Keratinocyte (primary cell): Measurements from ENCODE around the gene LAMA3. TPM values are rescaled to one million over a fixed set of nuclear protein-coding genes. Genes with fewer than 3 reads are reported as not detected.

ENCODE experiments used
- DNase-seq: peaks from one replicate; pipeline ENCODE4 v3.0.0-alpha.2; 2011; ENCODE audit warnings: low read depth, missing footprints, low spot score
- FAIRE-seq: peaks from 2 replicates; lab custom pipeline; 2011; peaks lifted over from hg19 to GRCh38; lab: Jason Lieb, UNC
- H2AFZ ChIP-seq: 2 replicates; pipeline ENCODE4 v1.6.0; 2012; ENCODE audit warnings: low read length, control low read depth, inconsistent platforms; ENCODE audit not compliant: control insufficient read depth
- H3K27ac ChIP-seq: 2 replicates; pipeline ENCODE4 v1.5.1; 2011; ENCODE audit warnings: low read length; ENCODE audit not compliant: control insufficient read depth, insufficient read depth
- H3K27me3 ChIP-seq: 3 replicates; pipeline ENCODE4 v1.6.0; 2011; ENCODE audit warnings: low read length; ENCODE audit not compliant: control insufficient read depth, insufficient read depth; ENCODE audit errors: extremely low read depth
- H3K36me3 ChIP-seq, 2 experiments: 2 replicates in 1 of 2; 3 replicates in 1 of 2; pipeline ENCODE4 v1.5.1; 2011; ENCODE audit warnings: low read length in 2 of 2, mild to moderate bottlenecking in 1 of 2; ENCODE audit not compliant: control insufficient read depth in 2 of 2, insufficient read depth in 2 of 2; ENCODE audit errors: extremely low read depth in 1 of 2
- H3K4me1 ChIP-seq: 3 replicates; pipeline ENCODE4 v1.5.1; 2011; ENCODE audit warnings: low read length; ENCODE audit not compliant: control insufficient read depth, insufficient read depth; ENCODE audit errors: extremely low read depth
- H3K4me2 ChIP-seq: 3 replicates; pipeline ENCODE4 v1.6.0; 2011; ENCODE audit warnings: low read depth, low read length; ENCODE audit not compliant: control insufficient read depth, insufficient read depth; ENCODE audit errors: extremely low read depth
- H3K4me3 ChIP-seq, 3 experiments: fragments of 200-600 bp in 1 of 3; sonication (generic) in 1 of 3; 2 replicates in 2 of 3; 3 replicates in 1 of 3; pipeline ENCODE4 v1.5.1; 2011 to 2016; ENCODE audit warnings: low read length in 3 of 3, mild to moderate bottlenecking in 3 of 3, control low read depth in 2 of 3, inconsistent platforms in 1 of 3, low read depth in 1 of 3, mixed read lengths in 1 of 3, mixed run types in 1 of 3, moderate library complexity in 1 of 3; ENCODE audit not compliant: control insufficient read depth in 2 of 3, insufficient read depth in 2 of 3; ENCODE audit errors: extremely low read depth in 1 of 3
- H3K79me2 ChIP-seq: 2 replicates; pipeline ENCODE4 v1.6.0; 2012; ENCODE audit warnings: low read length; ENCODE audit not compliant: control insufficient read depth, insufficient read depth
- H3K9ac ChIP-seq: 3 replicates; pipeline ENCODE4 v1.6.0; 2011; ENCODE audit warnings: low read length; ENCODE audit not compliant: control insufficient read depth, insufficient read depth; ENCODE audit errors: extremely low read depth
- H3K9me1 ChIP-seq: 3 replicates; pipeline ENCODE4 v1.6.0; 2011; ENCODE audit warnings: low read length; ENCODE audit not compliant: control insufficient read depth, insufficient read depth; ENCODE audit errors: extremely low read depth
- H3K9me3 ChIP-seq: 2 replicates; pipeline ENCODE4 v1.5.1; 2012; ENCODE audit warnings: low read depth, low read length; ENCODE audit not compliant: control insufficient read depth
- H4K20me1 ChIP-seq: 3 replicates; pipeline ENCODE4 v1.6.0; 2011; ENCODE audit warnings: low read length; ENCODE audit not compliant: control insufficient read depth, insufficient read depth; ENCODE audit errors: extremely low read depth
- CTCF ChIP-seq, 3 experiments: IDR thresholded peaks in 1 of 3; conservative IDR thresholded peaks in 1 of 3; optimal IDR thresholded peaks in 1 of 3; 2 replicates in 2 of 3; 3 replicates in 1 of 3; pipeline versions ENCODE3 to v1.5.1; 2011; ENCODE audit warnings: low read length in 3 of 3, mild to moderate bottlenecking in 3 of 3, moderate library complexity in 2 of 3, control low read depth in 1 of 3, inconsistent platforms in 1 of 3; ENCODE audit not compliant: insufficient read depth in 2 of 3; ENCODE audit errors: extremely low read depth in 1 of 3
- EZH2 ChIP-seq: IDR thresholded peaks from one replicate; pipeline ENCODE4 v1.6.1; 2012; ENCODE audit warnings: inconsistent platforms, mild to moderate bottlenecking, low read length, moderate library complexity
- dilution Hi-C: fragments of 300-500 bp; cut with MboI; formaldehyde crosslinking; loops from one replicate; pipeline ENCODE4 v1.7.0; 2020; ENCODE audit warnings: low sequenced_read_pairs; ENCODE audit not compliant: extremely low pct_ligation_motif_present
- polyA plus RNA-seq, 5 experiments: library from polyadenylated mRNA; depleted of rRNA in 3 of 5; stranded (reverse) in 3 of 5; stranded (forward) in 1 of 5; unstranded in 1 of 5; fragments of >200 nt; gene quantifications; 1 replicate in 1 of 5; 2 replicates in 3 of 5; 3 replicates in 1 of 5; pipeline versions ENCODE4 v1.2.1 to v1.2.3, GENCODE V29; 2011 to 2012; ENCODE audit warnings: missing spikeins in 2 of 5, low read depth in 1 of 5, low replicate concordance in 1 of 5

The LAMA3 gene
- polyA plus RNA-seq, 1 donor (not counting 4 experiments of a cell fraction or from before 2014, with no cell fraction given), result 1,944 TPM

- no peak for DNase-seq
- Histone ChIP-seq H3K4me3 (no peak overlapping the region), H3K27me3 (no peaks in the 10 kb centered on the region), H3K9me1 (no peaks in the 10 kb centered on the region), H2AFZ (no peak overlapping the region), H3K79me2 (no peaks in the 10 kb centered on the region), H3K27ac (no peak overlapping the region), H3K4me1 (peaks cover 4% of the 10 kb centered on the region), H3K9me3 (no peaks in the 10 kb centered on the region), H3K9ac (no peak overlapping the region), H4K20me1 (no peaks in the 10 kb centered on the region), H3K36me3 (no peaks in the 10 kb centered on the region), H3K4me2 (no peak overlapping the region)
- dilution Hi-C loops, result no loop called here
- TF ChIP-seq CTCF (optimal IDR thresholded peaks at IDR 0.05 in 1 of 3, IDR thresholded peaks at IDR 0.05 in 1 of 3, conservative IDR thresholded peaks at IDR 0.05 in 1 of 3; ENCODE audit: extremely low read depth in 1 of 3, insufficient read depth in 2 of 3, low read length in 3 of 3), result no peak
- no peak for TF ChIP-seq EZH2
- no peak for FAIRE-seq
Measured at GRCh38 chr18:23652232-23652631, 37.0 kb upstream of the LAMA3 start.

GRCh38 chr18:23658285-23658684 lies 31.0 kb upstream of the LAMA3 start:
- Histone ChIP-seq H3K27me3 (peaks cover 12% of the 10 kb centered on the region), H2AFZ (no peak overlapping the region), H3K9me3 (no peaks in the 10 kb centered on the region), H3K36me3 (no peaks in the 10 kb centered on the region), H3K4me1 (peaks cover 5% of the 10 kb centered on the region), H3K4me3 (no peak overlapping the region), H3K27ac (no peak overlapping the region), H3K9me1 (no peaks in the 10 kb centered on the region), H3K4me2 (no peak overlapping the region), H3K9ac (no peak overlapping the region), H4K20me1 (no peaks in the 10 kb centered on the region), H3K79me2 (no peaks in the 10 kb centered on the region)
- dilution Hi-C loops, result no loop called here
- no peak for FAIRE-seq
- no peak for DNase-seq
- TF ChIP-seq EZH2 (no peak), CTCF (optimal IDR thresholded peaks at IDR 0.05 in 1 of 3, IDR thresholded peaks at IDR 0.05 in 1 of 3, conservative IDR thresholded peaks at IDR 0.05 in 1 of 3; ENCODE audit: extremely low read depth in 1 of 3, insufficient read depth in 2 of 3, low read length in 3 of 3) (no peak)
